HG02938 (cell line): ENCODE data around the gene NAV3.
"Not testable (repeated sequence)": the region's sequence is repeated elsewhere in the genome, so short reads cannot be mapped to it uniquely, and the experiment has no call there.

Experiments used
- ATAC-seq: cut with Tn5 transposase; IDR thresholded peaks from one replicate; pipeline ENCODE4 v1.9.1; 2021; ENCODE audit warnings: mild to moderate bottlenecking, moderate library complexity; ENCODE audit not compliant: unreplicated experiment

Gene NAV3

GRCh38 chr12:78229591-78230101, 399.0 kb downstream of the NAV3 start:
- ATAC-seq: peak; percentile 98

GRCh38 chr12:78232756-78233155, 402.1 kb downstream of the NAV3 start:
- no peak for ATAC-seq

GRCh38 chr12:78236264-78236663, 405.6 kb downstream of the NAV3 start:
- no peak for ATAC-seq

DNA sequence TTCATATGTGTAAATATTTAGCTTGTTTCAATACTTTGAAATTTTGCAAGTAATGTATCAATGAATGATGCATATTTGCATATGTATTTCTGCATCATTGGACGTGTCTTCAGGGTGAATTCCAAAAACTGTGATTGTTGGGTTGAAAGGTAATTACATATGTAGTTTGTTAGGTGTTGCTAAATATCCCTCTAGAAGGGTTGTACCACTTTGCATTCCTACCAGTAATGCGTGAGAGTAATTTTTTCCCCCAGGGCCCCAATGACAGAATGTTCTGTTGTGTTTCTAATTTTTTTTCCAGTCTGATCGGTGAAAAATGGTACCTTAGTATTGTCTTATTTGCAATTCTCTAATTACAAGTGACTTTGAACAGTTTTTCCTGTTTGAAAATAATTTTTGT, 408.9 kb downstream of the NAV3 start:
- no peak for ATAC-seq

DNA sequence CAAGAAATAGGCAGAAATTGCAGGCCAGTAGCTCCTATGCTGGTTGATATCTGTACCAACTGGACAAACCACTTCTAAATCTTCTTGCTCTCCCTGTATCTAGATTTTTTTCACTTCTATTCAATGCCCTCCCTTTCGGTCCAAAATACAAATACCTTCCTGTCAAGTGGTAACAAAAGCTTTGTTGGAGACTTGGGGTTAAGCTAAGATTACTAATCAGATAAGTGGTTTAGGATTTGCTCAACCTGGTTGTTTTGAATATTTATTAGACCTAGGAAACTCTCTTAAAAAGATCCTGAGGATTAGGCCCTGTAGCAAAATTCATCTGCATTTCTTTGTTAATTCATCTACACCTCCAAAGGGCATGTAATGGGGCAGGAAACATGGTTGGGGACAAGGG, 410.1 kb downstream of the NAV3 start:
- ATAC-seq: no peak

DNA sequence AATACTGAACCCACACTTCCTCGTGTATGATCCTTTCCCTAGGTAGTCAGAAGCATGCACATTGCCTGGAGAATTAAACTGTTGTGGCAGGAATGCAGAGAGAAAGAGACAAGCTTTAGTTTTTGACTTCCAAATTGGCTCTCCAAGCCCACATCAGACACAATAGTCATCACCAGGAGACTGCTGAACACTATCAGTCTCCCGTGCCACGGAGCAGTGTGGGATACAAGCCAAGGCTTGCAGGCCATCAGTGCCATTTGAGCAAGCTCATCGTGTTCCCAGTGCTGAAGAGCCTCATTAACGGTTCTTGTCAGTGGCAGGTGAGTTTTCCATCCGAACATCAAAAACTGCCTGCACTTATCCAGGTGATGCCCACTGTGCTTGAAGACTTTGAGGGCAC, 410.8 kb downstream of the NAV3 start:
- no peak for ATAC-seq

DNA sequence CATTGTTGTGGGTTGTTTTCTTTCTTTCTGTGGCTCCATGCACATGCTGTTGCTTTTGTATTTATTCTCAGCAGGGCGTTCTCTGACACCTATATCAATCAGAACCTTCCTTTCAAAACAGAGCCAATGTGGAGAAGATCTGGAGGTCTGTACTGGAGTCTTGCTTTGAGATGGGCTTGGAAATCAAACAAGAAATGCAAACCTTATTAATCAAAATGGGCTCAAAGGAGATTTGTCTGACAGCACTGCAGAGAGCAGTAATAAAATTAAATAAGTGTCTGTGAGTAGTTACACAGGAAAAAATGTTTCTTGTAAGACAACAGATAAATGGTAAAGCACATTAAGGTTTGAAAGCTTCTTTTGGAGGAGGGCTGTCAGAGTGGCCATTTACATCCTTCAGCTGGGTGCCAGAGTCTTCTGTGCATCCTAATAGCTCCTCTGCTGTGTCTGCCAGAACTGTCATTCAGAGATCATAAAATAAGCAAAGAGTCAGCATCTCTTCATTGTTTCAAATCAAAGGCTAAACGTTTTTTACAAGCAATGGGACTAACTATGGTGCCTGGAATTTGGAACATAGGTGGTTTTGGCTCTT, 414.3 kb downstream of the NAV3 start:
- ATAC-seq: no peak

DNA sequence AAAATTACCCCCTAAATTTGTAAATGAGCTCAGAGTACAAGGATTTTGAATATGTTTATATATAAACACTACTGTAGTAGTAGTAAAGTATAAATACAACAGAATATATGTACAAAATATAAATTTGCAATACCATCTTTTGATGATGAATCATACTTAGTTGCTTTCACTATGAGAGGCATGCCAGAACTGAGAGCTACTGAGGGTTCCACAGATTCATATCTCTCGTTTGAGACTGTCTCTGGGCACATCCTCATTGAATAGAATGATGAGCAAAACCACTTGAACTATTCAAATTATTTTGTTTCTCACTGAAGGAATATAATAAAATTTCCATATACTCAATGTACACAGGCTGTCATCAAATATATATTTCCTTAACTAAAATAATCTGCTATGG, 417.6 kb downstream of the NAV3 start:
- no peak for ATAC-seq

DNA sequence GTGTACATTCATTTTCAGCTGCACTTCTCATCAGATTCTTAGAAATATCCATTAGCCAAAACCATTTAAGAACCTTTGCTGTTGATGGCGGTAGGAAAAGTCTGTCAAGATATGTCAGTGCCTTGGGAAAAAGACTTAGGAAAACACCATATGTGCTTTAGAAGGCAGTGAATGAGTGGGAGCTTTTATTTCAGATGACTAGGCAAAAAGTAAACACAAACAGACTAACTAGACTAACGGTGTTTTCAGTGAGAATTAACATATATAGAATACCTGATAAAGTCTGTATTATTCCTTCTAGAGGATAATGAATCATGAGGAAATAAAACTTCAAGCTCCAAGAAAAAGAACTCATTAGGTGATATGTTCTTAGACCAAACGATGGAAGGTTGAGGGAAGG, 418.9 kb downstream of the NAV3 start:
- ATAC-seq: no peak

DNA sequence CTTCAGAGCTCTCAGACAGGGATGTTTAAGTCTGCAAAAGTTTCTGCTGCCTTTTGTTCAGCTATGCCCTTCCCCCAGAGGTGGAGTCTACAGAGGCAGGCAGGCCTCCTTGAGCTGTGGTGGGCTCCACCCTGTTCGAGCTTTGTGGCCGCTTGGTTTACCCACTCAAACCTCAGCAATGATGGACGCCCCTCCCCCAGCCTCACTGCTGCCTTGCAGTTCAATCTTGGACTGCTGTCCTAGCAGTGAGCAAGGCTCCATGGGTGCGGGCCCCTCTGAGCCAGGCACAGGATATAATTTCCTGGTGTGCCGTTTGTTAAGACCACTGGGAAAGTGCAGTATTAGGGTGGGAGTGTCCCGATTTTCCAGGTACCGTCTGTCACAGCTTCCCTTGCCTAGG, 427.0 kb downstream of the NAV3 start:
- ATAC-seq: not testable (repeated sequence)

DNA sequence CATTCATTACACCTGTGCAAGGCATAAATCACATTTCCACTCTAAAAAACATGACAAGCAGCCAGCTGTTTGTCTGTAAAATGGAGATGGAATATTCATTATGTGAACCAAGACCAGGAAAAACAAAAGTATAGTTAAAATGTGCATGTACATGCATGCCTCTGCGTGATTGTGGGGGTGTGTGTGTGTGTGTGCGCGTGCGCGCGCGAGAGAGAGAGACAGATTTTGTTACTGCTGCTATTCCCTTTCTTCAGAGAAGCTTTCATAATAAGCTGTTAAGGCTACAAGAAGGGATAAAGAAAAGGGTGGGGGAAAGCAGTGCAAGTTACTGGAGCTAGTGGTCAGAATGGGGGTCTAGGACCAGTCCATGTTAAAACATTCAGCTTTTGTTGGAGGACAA, 430.3 kb downstream of the NAV3 start:
- no peak for ATAC-seq

DNA sequence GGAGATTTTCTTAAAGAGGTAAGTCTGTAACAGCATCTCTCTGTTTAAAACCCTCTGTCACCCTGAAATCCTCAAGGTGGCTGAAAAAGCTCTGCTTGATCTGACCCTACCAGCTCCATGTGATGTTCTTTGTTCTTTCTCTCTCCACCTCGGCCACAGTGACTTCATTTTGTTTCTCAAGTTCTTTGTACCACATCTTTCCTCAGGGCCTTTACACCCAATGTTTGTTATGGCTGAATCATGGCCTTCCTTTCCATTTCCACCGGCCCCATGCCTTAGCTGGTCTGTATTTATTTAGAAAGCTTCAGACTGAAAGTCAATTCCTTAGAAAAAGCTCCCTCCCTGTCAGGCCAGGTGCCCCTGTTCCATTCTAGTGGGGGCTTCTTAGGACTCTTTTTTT, 431.2 kb downstream of the NAV3 start:
- no peak for ATAC-seq
